GM23248 (cell line): Measurements from ENCODE around the gene SPACA9. TPM values are rescaled to one million over a fixed set of nuclear protein-coding genes. Genes with fewer than 3 reads are reported as not detected.

Experiments used
- DNase-seq: peaks from one replicate; pipeline ENCODE4 v3.0.0-alpha.2; 2015
- H2AFZ ChIP-seq: fragments of 200-600 bp; sonication (generic); 2 replicates; pipeline ENCODE4 v1.6.1; 2016; ENCODE audit warnings: antibody characterized with exemption
- H3F3A ChIP-seq: fragments of 200-600 bp; sonication (generic); 2 replicates; pipeline ENCODE4 v1.6.1; 2016; ENCODE audit warnings: mild to moderate bottlenecking, antibody characterized with exemption, mixed run types; ENCODE audit not compliant: insufficient read depth
- H3K27ac ChIP-seq: fragments of 200-600 bp; sonication (generic); 2 replicates; pipeline ENCODE4 v1.5.1; 2016; ENCODE audit warnings: mild to moderate bottlenecking
- H3K27me3 ChIP-seq: fragments of 200-600 bp; sonication (generic); replicated peaks from 2 replicates; pipeline ENCODE4 v1.6.1; 2016; ENCODE audit warnings: mild to moderate bottlenecking; ENCODE audit not compliant: insufficient read depth
- H3K36me3 ChIP-seq: fragments of 200-600 bp; sonication (generic); 2 replicates; pipeline ENCODE4 v1.6.1; 2016; ENCODE audit warnings: low read depth, mild to moderate bottlenecking
- H3K4me1 ChIP-seq: fragments of 200-600 bp; sonication (generic); 2 replicates; pipeline ENCODE4 v1.6.1; 2016; ENCODE audit warnings: mild to moderate bottlenecking; ENCODE audit not compliant: insufficient read depth
- H3K4me2 ChIP-seq: fragments of 200-600 bp; sonication (generic); one replicate; pipeline ENCODE4 v1.6.1; 2016; ENCODE audit warnings: mild to moderate bottlenecking; ENCODE audit not compliant: unreplicated experiment
- H3K4me3 ChIP-seq: fragments of 200-600 bp; sonication (generic); 2 replicates; pipeline ENCODE4 v1.5.1; 2016; ENCODE audit warnings: mild to moderate bottlenecking
- H3K79me2 ChIP-seq: fragments of 200-600 bp; sonication (generic); 2 replicates; pipeline ENCODE4 v1.6.1; 2016; ENCODE audit warnings: mild to moderate bottlenecking; ENCODE audit not compliant: insufficient read depth
- H3K9ac ChIP-seq: fragments of 200-600 bp; sonication (generic); 2 replicates; pipeline ENCODE4 v1.6.1; 2016; ENCODE audit warnings: mild to moderate bottlenecking
- H3K9me2 ChIP-seq: fragments of 200-600 bp; sonication (generic); 2 replicates; pipeline ENCODE4 v1.6.1; 2016; ENCODE audit warnings: mixed run types, mild to moderate bottlenecking, moderate library complexity; ENCODE audit not compliant: insufficient read depth
- H3K9me3 ChIP-seq: fragments of 200-600 bp; sonication (generic); one replicate; pipeline ENCODE4 v1.6.1; 2017; ENCODE audit warnings: low read depth
- H4K20me1 ChIP-seq: fragments of 200-600 bp; sonication (generic); 2 replicates; pipeline ENCODE4 v1.6.0; 2016; ENCODE audit not compliant: insufficient read depth
- EZH2 ChIP-seq: fragments of 200-600 bp; sonication (generic); IDR thresholded peaks from 2 replicates; pipeline ENCODE4 v1.6.1; 2018; ENCODE audit warnings: antibody characterized with exemption, mild to moderate bottlenecking; ENCODE audit not compliant: insufficient read depth, poor library complexity, severe bottlenecking
- EZH2phosphoT487 ChIP-seq: fragments of 200-600 bp; sonication (generic); IDR thresholded peaks from 2 replicates; pipeline ENCODE4 v1.6.1; 2018; ENCODE audit warnings: antibody characterized with exemption, moderate library complexity, mild to moderate bottlenecking, low read depth; ENCODE audit not compliant: insufficient read depth
- WGBS, 2 experiments: methylation state at CpG; one replicate each; pipeline ENCODE4 v1.1.6; 2015 to 2017; ENCODE audit warnings: low lambda C conversion rate in 2 of 2, low coverage in 1 of 2; ENCODE audit errors: missing lambda C conversion rate in 2 of 2; 5-methylcytosine and 5-hydroxymethylcytosine counted together
- in situ Hi-C: fragments of 300-500 bp; cut with MboI; formaldehyde crosslinking; loops from 2 replicates; pipeline ENCODE4 v1.15.0; 2020
- polyA plus RNA-seq: library from polyadenylated mRNA; unstranded; fragments of >200 nt; fragmentation: Nextera tagmentation; extraction: Ambion mirVana; gene quantifications from 2 replicates; pipeline ENCODE4 v1.2.1, GENCODE V29; 2016
- total RNA-seq: library from RNA; depleted of rRNA; stranded (reverse); fragments of >200 nt; shearing (Covaris generic); gene quantifications from 2 replicates; pipeline ENCODE4 v1.2.3, GENCODE V29; 2014; rRNA removed

The SPACA9 gene
- total and polyA plus RNA-seq, 2 experiments from 2014 or later, result 6.2 to 9.8 TPM

DNA sequence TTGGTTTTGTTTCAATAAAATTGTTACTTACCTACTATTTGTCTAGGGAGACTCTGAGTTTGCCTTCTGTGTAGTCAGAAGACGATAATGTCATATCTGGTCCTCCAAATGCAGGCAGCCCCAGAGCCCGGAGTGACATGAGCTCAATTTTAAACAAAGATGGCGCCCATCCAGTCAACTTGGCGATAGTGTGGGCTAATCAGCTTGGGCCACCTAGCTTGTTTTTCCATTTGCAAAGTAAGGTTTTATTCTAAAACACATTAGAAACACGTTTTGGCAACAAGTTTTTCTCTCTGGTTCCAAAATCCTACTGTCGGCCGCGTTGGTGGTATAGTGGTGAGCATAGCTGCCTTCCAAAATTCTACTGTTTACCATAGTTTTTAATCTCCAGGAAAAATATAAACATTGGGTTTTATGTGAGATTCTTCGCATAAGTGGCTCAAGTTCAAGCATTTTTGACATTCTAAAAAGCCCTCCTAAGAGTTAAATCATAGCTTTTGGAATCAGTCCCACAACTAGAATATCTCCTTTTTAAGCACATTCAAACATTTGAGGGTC is 52.6 kb downstream of the SPACA9 start:
- no peak overlapping the region for H2AFZ ChIP-seq
- in situ Hi-C loops, result no loop called here
- H3K79me2 ChIP-seq, result peaks cover 62% of the 10 kb centered on the region
- H3K4me1 ChIP-seq, result no peaks in the 10 kb centered on the region
- TF ChIP-seq EZH2 (no peak), EZH2phosphoT487 (no peak)
- H3K9ac ChIP-seq, result no peak overlapping the region
- H3K4me3 ChIP-seq, result no peak overlapping the region
- 98% methylated on average over 9 of the region's 9 CpGs for WGBS, 2 experiments
- H3K9me2 ChIP-seq, result no peaks in the 10 kb centered on the region
- peaks cover 28% of the 10 kb centered on the region for H3K36me3 ChIP-seq
- H3F3A ChIP-seq, result no peaks in the 10 kb centered on the region
- H3K9me3 ChIP-seq, result no peaks in the 10 kb centered on the region
- no peak for DNase-seq
- no peaks in the 10 kb centered on the region; the same call in 1 of the 2 replicates for H4K20me1 ChIP-seq
- H3K4me2 ChIP-seq, result no peak overlapping the region
- H3K27ac ChIP-seq, result no peak overlapping the region
- H3K27me3 ChIP-seq, result no peaks in the 10 kb centered on the region

DNA sequence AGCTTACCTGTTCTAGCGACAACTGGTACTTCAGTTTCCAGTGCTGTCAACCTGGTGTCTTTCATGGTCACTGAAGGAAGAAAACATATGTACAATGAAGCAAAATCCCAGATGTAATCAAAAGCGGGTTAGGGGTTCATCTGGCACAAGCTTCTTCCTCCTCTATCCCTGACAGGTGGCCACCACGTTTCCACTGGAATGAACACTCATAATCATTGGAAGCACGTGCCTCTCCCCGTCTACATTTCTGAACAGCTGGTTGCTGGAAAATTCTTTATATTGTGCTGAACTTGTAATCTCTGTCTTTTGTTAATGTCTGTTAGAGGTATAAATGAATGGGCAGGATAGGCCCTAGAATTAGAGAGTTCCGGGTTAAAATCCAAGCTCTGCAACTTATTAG is 56.3 kb downstream of the SPACA9 start:
- in situ Hi-C loops, result no loop called here
- Histone ChIP-seq H4K20me1 (no peaks in the 10 kb centered on the region; the same call in 1 of the 2 replicates), H3K4me3 (no peak overlapping the region), H3K9ac (no peak overlapping the region), H3K27me3 (no peaks in the 10 kb centered on the region), H3K79me2 (peaks cover 95% of the 10 kb centered on the region), H3K9me2 (no peaks in the 10 kb centered on the region), H3K27ac (no peak overlapping the region), H3F3A (no peaks in the 10 kb centered on the region), H3K4me1 (0 out of 2 replicates have a peak, but pooled peaks cover 7% of the 10 kb centered on the region), H3K9me3 (no peaks in the 10 kb centered on the region), H3K36me3 (peaks cover 9% of the 10 kb centered on the region; the same call in 1 of the 2 replicates), H2AFZ (no peak overlapping the region), H3K4me2 (no peak overlapping the region)
- TF ChIP-seq EZH2, result no peak
- no peak for TF ChIP-seq EZH2phosphoT487
- WGBS, 2 experiments, result 51 to 53% methylated on average over 6 of the region's 6 CpGs
- no peak for DNase-seq

DNA sequence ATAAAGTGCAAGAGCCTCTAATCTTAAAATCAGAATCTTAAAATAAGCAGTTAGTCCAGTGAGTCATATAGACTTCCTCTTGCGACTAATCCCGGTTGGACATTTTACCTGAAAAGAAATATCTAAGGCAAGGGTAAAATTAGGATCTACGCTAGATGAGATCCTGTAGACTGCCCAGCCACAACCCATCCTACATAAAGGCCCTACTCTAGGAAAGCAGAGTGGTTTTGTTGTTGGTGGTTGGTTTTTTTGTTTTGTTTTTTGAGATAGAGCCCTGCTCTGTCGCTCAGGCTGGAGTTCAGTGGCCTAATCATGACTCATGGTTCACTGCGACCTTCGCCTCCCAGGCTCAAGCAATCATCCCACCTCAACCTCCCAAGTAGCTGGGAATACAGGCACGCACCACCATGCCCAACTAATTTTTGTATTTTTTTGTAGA is 58.8 kb downstream of the SPACA9 start:
- peak; percentile 16 for DNase-seq
- H3K4me2 ChIP-seq, result no peak overlapping the region
- H3K9me2 ChIP-seq, result no peaks in the 10 kb centered on the region
- no peaks in the 10 kb centered on the region for H4K20me1 ChIP-seq
- peaks cover 6% of the 10 kb centered on the region; the same call in 1 of the 2 replicates for H3K36me3 ChIP-seq
- no peaks in the 10 kb centered on the region for H3K27me3 ChIP-seq
- H3K9me3 ChIP-seq, result no peaks in the 10 kb centered on the region
- H3F3A ChIP-seq, result no peaks in the 10 kb centered on the region
- H2AFZ ChIP-seq, result no peak overlapping the region
- H3K9ac ChIP-seq, result no peak overlapping the region
- TF ChIP-seq EZH2 (no peak), EZH2phosphoT487 (no peak)
- 93 to 95% methylated on average over 7 of the region's 7 CpGs for WGBS, 2 experiments
- H3K79me2 ChIP-seq, result peaks cover 100% of the 10 kb centered on the region
- in situ Hi-C loops, result no loop called here
- H3K4me3 ChIP-seq, result no peak overlapping the region
- H3K27ac ChIP-seq, result no peak overlapping the region
- H3K4me1 ChIP-seq, result 0 out of 2 replicates have a peak, but pooled peaks cover 11% of the 10 kb centered on the region

DNA sequence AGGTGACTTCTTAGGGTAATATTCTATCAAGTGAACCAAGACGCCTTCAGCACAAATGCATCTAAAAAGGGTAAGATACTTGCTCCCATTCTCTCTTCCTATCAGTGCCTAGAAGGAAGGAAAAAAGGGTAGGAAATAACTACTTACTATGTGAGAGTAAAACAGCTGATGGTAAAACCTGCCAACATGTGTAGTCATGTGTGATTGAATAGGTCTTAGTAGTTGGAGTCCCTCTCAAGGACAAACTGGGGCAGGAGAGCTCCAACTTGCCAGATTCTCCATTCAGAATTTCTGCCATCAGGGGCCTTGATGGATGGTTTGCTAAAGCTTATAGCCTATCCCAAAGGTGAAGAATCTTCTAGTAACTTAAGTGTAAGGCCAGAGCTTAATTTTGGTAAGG is 60.5 kb downstream of the SPACA9 start:
- Histone ChIP-seq H3K9me3 (no peaks in the 10 kb centered on the region), H3K79me2 (peaks cover 100% of the 10 kb centered on the region), H3K4me3 (no peak overlapping the region), H3K27me3 (no peaks in the 10 kb centered on the region), H3F3A (no peaks in the 10 kb centered on the region), H3K36me3 (peaks cover 2% of the 10 kb centered on the region; the same call in 1 of the 2 replicates), H3K4me1 (peaks cover 21% of the 10 kb centered on the region; the same call in 1 of the 2 replicates), H3K9ac (no peak overlapping the region), H3K9me2 (no peaks in the 10 kb centered on the region), H4K20me1 (no peaks in the 10 kb centered on the region), H3K27ac (no peak overlapping the region), H3K4me2 (no peak overlapping the region), H2AFZ (no peak overlapping the region)
- TF ChIP-seq EZH2phosphoT487 (no peak), EZH2 (no peak)
- in situ Hi-C loops, result no loop called here
- no peak for DNase-seq
- 68 to 72% methylated on average over 1 of the region's 1 CpG for WGBS, 2 experiments

Other genes with a start within 250 kb of the SPACA9 start
- gene DDX31, start 208.9 kb upstream of the SPACA9 start, total RNA-seq, result 11.0 and 14.9 TPM in 2 replicates
- gene DDX31, start 208.9 kb upstream of the SPACA9 start, polyA plus RNA-seq, result 7.4 and 8.2 TPM in 2 replicates
- gene GTF3C4, start 208.4 kb upstream of the SPACA9 start, total RNA-seq, result 13.0 and 15.8 TPM in 2 replicates
- 4.7 and 4.9 TPM in 2 replicates for gene GTF3C4, start 208.4 kb upstream of the SPACA9 start, polyA plus RNA-seq
- 0.32 and 1.0 TPM in 2 replicates for gene AK8, start 614 bp upstream of the SPACA9 start, total RNA-seq
- 0.22 and 0.89 TPM in 2 replicates for gene AK8, start 614 bp upstream of the SPACA9 start, polyA plus RNA-seq
- gene TSC1, start 65.7 kb downstream of the SPACA9 start, total RNA-seq, result 22.4 and 33.0 TPM in 2 replicates
- 18.8 and 19.6 TPM in 2 replicates for gene TSC1, start 65.7 kb downstream of the SPACA9 start, polyA plus RNA-seq
- not detected in 2 replicates for gene GFI1B, start 99.8 kb downstream of the SPACA9 start, total RNA-seq
- gene GFI1B, start 99.8 kb downstream of the SPACA9 start, polyA plus RNA-seq, result not detected in 2 replicates
- 33.6 and 40.1 TPM in 2 replicates for gene GTF3C5, start 152.1 kb downstream of the SPACA9 start, total RNA-seq
- 33.5 and 34.4 TPM in 2 replicates for gene GTF3C5, start 152.1 kb downstream of the SPACA9 start, polyA plus RNA-seq
- 0.22 TPM in 1 of 2 replicates, not detected in the other for gene CEL, start 183.1 kb downstream of the SPACA9 start, total RNA-seq
- 0.13 TPM in 1 of 2 replicates, not detected in the other for gene CEL, start 183.1 kb downstream of the SPACA9 start, polyA plus RNA-seq
- gene RALGDS, start 242.3 kb downstream of the SPACA9 start, total RNA-seq, result 21.7 and 51.7 TPM in 2 replicates
- gene RALGDS, start 242.3 kb downstream of the SPACA9 start, polyA plus RNA-seq, result 8.5 and 8.9 TPM in 2 replicates